Ascending aorta (tissue), 2 donors: ENCODE results near the gene MIX23. TPM values are rescaled to one million over a fixed set of nuclear protein-coding genes. Genes with fewer than 3 reads are reported as not detected.

ENCODE experiments used
- DNase-seq, 2 donors: peaks; one replicate each; pipeline ENCODE4 v3.0.0-alpha.2; 2019; ENCODE audit warnings: low spot score in 2 of 2
- H3K27ac ChIP-seq, 2 donors: fragments of 200-600 bp; sonication (generic); one replicate each; pipeline ENCODE4 v1.5.1; 2016 to 2017; ENCODE audit warnings: mild to moderate bottlenecking in 1 of 2
- H3K27me3 ChIP-seq: fragments of 200-600 bp; sonication (generic); one replicate; pipeline ENCODE4 v1.5.1; 2017
- H3K36me3 ChIP-seq, 2 donors: fragments of 200-600 bp; sonication (generic); one replicate each; pipeline ENCODE4 v1.5.1; 2016
- H3K4me1 ChIP-seq, 2 donors: fragments of 200-600 bp; sonication (generic); one replicate each; pipeline ENCODE4 v1.5.1; 2016 to 2017; ENCODE audit warnings: mild to moderate bottlenecking in 1 of 2
- H3K4me3 ChIP-seq, 2 donors: fragments of 200-600 bp; sonication (generic); one replicate each; pipeline ENCODE4 v1.5.1; 2016 to 2017; ENCODE audit warnings: mild to moderate bottlenecking in 1 of 2
- H3K9me3 ChIP-seq, 2 donors: fragments of 200-600 bp; sonication (generic); one replicate each; pipeline ENCODE4 v1.5.1; 2016
- CTCF ChIP-seq, 3 experiments: fragments of 200-600 bp in 2 of 3; fragments of 450-650 bp in 1 of 3; sonication (generic) in 2 of 3; IDR thresholded peaks; one replicate each; pipeline ENCODE4 v1.5.1; 2016 to 2019; ENCODE audit warnings: antibody characterized with exemption in 3 of 3, mild to moderate bottlenecking in 1 of 3, moderate library complexity in 1 of 3
- intact Hi-C: fragments of 100-400 bp; cut with DNase I; formaldehyde crosslinking; loops from one replicate; pipeline ENCODE4 v1.15.1; 2023
- total RNA-seq: library from RNA; depleted of rRNA; stranded (reverse); fragments of >200 nt; gene quantifications from one replicate; pipeline ENCODE4 v1.1.0, GENCODE V29; 2016

MIX23 gene
- total RNA-seq, 1 donor from 2014 or later = not detected

- intact Hi-C loops = loop anchor here (10.0 kb wide), 1 partner anchor 385 kb away; the partner anchor contains the start of genes HSPBAP1 and SLC49A4
- H3K36me3 ChIP-seq = peaks cover 34 to 55% of the 10 kb centered on the region in 2 donors
- peaks cover 1 to 8% of the 10 kb centered on the region in 2 donors for H3K4me1 ChIP-seq
- no peak for TF ChIP-seq CTCF (IDR thresholded peaks at IDR 0.05)
- no peak for DNase-seq
- H3K9me3 ChIP-seq = no peaks in the 10 kb centered on the region
- H3K27me3 ChIP-seq = no peaks in the 10 kb centered on the region
- no peak overlapping the region for H3K27ac ChIP-seq
- H3K4me3 ChIP-seq = no peak overlapping the region
These were observed 27.1 kb upstream of the MIX23 start for GRCh38 chr3:122410111-122410510.

GRCh38 chr3:122409446-122409845 lies 26.4 kb upstream of the MIX23 start:
- intact Hi-C loops = no loop called here
- Histone ChIP-seq H3K4me1 (peaks cover 0 to 1% of the 10 kb centered on the region in 2 donors), H3K4me3 (no peak overlapping the region), H3K9me3 (no peaks in the 10 kb centered on the region), H3K27ac (no peak overlapping the region), H3K27me3 (no peaks in the 10 kb centered on the region), H3K36me3 (peaks cover 38 to 60% of the 10 kb centered on the region in 2 donors)
- no peak for DNase-seq
- TF ChIP-seq CTCF (IDR thresholded peaks at IDR 0.05) = no peak

GRCh38 chr3:122407946-122408345 lies 24.9 kb upstream of the MIX23 start:
- Histone ChIP-seq H3K4me3 (no peak overlapping the region), H3K36me3 (peaks cover 41 to 75% of the 10 kb centered on the region in 2 donors), H3K9me3 (no peaks in the 10 kb centered on the region), H3K27me3 (no peaks in the 10 kb centered on the region), H3K4me1 (no peaks in the 10 kb centered on the region), H3K27ac (no peak overlapping the region)
- intact Hi-C loops = no loop called here
- no peak for TF ChIP-seq CTCF (IDR thresholded peaks at IDR 0.05)
- DNase-seq = no peak

- no peak overlapping the region for H3K27ac ChIP-seq
- DNase-seq = no peak
- H3K9me3 ChIP-seq = no peaks in the 10 kb centered on the region
- H3K36me3 ChIP-seq = peaks cover 41 to 79% of the 10 kb centered on the region in 2 donors
- no peaks in the 10 kb centered on the region for H3K4me1 ChIP-seq
- no peak overlapping the region for H3K4me3 ChIP-seq
- no peaks in the 10 kb centered on the region for H3K27me3 ChIP-seq
- intact Hi-C loops = no loop called here
- no peak for TF ChIP-seq CTCF (IDR thresholded peaks at IDR 0.05)
These were observed 23.2 kb upstream of the MIX23 start for GRCh38 chr3:122406198-122406597.

GRCh38 chr3:122405015-122405414 lies 22.0 kb upstream of the MIX23 start:
- no peak overlapping the region for H3K4me3 ChIP-seq
- peaks cover 38 to 69% of the 10 kb centered on the region in 2 donors for H3K36me3 ChIP-seq
- intact Hi-C loops = no loop called here
- no peak for DNase-seq
- no peaks in the 10 kb centered on the region for H3K4me1 ChIP-seq
- no peaks in the 10 kb centered on the region for H3K9me3 ChIP-seq
- TF ChIP-seq CTCF (IDR thresholded peaks at IDR 0.05) = no peak
- no peaks in the 10 kb centered on the region for H3K27me3 ChIP-seq
- no peak overlapping the region for H3K27ac ChIP-seq

- H3K36me3 ChIP-seq = peaks cover 28 to 58% of the 10 kb centered on the region in 2 donors
- intact Hi-C loops = no loop called here
These were observed 20.5 kb upstream of the MIX23 start for GRCh38 chr3:122403489-122403888.

More at GRCh38 chr3:122403489-122403888, 20.5 kb upstream of the MIX23 start:
- no peak for DNase-seq
- no peak for TF ChIP-seq CTCF (IDR thresholded peaks at IDR 0.05)
- Histone ChIP-seq H3K27me3 (no peaks in the 10 kb centered on the region), H3K27ac (no peak overlapping the region), H3K9me3 (no peaks in the 10 kb centered on the region), H3K4me1 (no peaks in the 10 kb centered on the region), H3K4me3 (no peak overlapping the region)
